Panc1 (cell line): ENCODE data around the gene ADGRV1. TPM values are rescaled to one million over a fixed set of nuclear protein-coding genes. Genes with fewer than 3 reads are reported as not detected.

ENCODE experiments used
- ATAC-seq: fragments of 200-7000 bp; cut with Tn5 transposase; 2 replicates; pipeline ENCODE4 v1.9.1; 2020; ENCODE audit warnings: mild to moderate bottlenecking, moderate library complexity
- BruUV-seq: library from RNA; stranded (reverse); fragments of 400-500 nt; replicated peaks from 2 replicates; lab custom pipeline; 2021; lab: Mats Ljungman, UMichigan
- CTCF ChIA-PET: fragments of 300-600 bp; sonication (Branson Sonifier 250); formaldehyde crosslinking; loops from one replicate; lab custom pipeline; 2022; ENCODE audit warnings: antibody characterized with exemption; lab: Charles Lee
- POLR2A ChIA-PET: fragments of 300-600 bp; sonication (Branson Sonifier 250); formaldehyde crosslinking; loops from one replicate; lab custom pipeline; 2022; ENCODE audit warnings: antibody characterized with exemption; lab: Charles Lee
- DNase-seq: peaks from one replicate; pipeline ENCODE4 v3.0.0-alpha.2; 2010; ENCODE audit warnings: low read depth, low spot score
- H3K27ac ChIP-seq: 2 replicates; pipeline ENCODE4 v1.5.1; 2011; ENCODE audit warnings: mild to moderate bottlenecking, low read length, inconsistent platforms
- H3K27me3 ChIP-seq: fragments of 200-500 bp; sonication (Bioruptor generic); 2 replicates; pipeline ENCODE4 v1.6.0; 2014; ENCODE audit warnings: low read length, inconsistent platforms; ENCODE audit not compliant: control insufficient read depth, insufficient read depth
- H3K36me3 ChIP-seq: fragments of 200-500 bp; sonication (Bioruptor generic); 2 replicates; pipeline ENCODE4 v1.5.1; 2014; ENCODE audit warnings: inconsistent platforms, mild to moderate bottlenecking, low read length, moderate library complexity; ENCODE audit not compliant: control insufficient read depth, insufficient read depth
- H3K4me1 ChIP-seq: 2 replicates; pipeline ENCODE4 v1.5.1; 2011; ENCODE audit warnings: inconsistent platforms, mild to moderate bottlenecking, low read length, moderate library complexity; ENCODE audit not compliant: control insufficient read depth, insufficient read depth
- H3K4me3 ChIP-seq, 2 experiments: 2 replicates each; pipeline ENCODE4 v1.5.1; 2011 to 2012; ENCODE audit warnings: low read depth in 2 of 2, low read length in 2 of 2, mild to moderate bottlenecking in 2 of 2, inconsistent platforms in 1 of 2, moderate library complexity in 1 of 2
- H3K9me3 ChIP-seq: fragments of 200-500 bp; sonication (Bioruptor generic); 2 replicates; pipeline ENCODE4 v1.5.1; 2014; ENCODE audit warnings: low read depth, mild to moderate bottlenecking, inconsistent platforms, low read length, moderate library complexity; ENCODE audit not compliant: control insufficient read depth, insufficient read depth
- CTCF ChIP-seq: fragments of 450-650 bp; IDR thresholded peaks from 2 replicates; pipeline ENCODE4 v1.5.1; 2017; ENCODE audit warnings: mild to moderate bottlenecking
- POLR2AphosphoS5 ChIP-seq: IDR thresholded peaks from 2 replicates; pipeline ENCODE4 v1.6.1; 2012; ENCODE audit warnings: mild to moderate bottlenecking, low read depth, low read length, moderate library complexity
- SIN3A ChIP-seq: IDR thresholded peaks from 2 replicates; pipeline ENCODE4 v1.6.1; 2012; ENCODE audit warnings: low read depth, mild to moderate bottlenecking, low read length, moderate library complexity, borderline replicate concordance; ENCODE audit not compliant: insufficient read depth
- TCF7L2 ChIP-seq: IDR thresholded peaks from 2 replicates; pipeline ENCODE4 v1.6.1; 2011; ENCODE audit warnings: mild to moderate bottlenecking, low read depth, low read length, inconsistent platforms
- in situ Hi-C: cut with HindIII; loops from 2 replicates; pipeline ENCODE4 v1.10.0; 2016; ENCODE audit warnings: low sequenced_read_pairs, low pct_unique_long_range_greater_than_20kb
- intact Hi-C: fragments of 100-400 bp; cut with micrococcal nuclease; formaldehyde crosslinking; loops from one replicate; pipeline ENCODE4 v1.10.0; 2022; ENCODE audit not compliant: unreplicated experiment
- total RNA-seq: library from RNA; stranded (reverse); gene quantifications from one replicate; pipeline ENCODE4 v1.2.1, GENCODE V29; 2021; ENCODE audit not compliant: unreplicated experiment
- TF ChIP-seq, protein P1 (sequence below), 2 experiments: IDR thresholded peaks; 2 replicates each; pipeline ENCODE4 v1.6.1; 2011 to 2012; ENCODE audit warnings: low read depth in 2 of 2, control low read depth in 1 of 2, low read length in 1 of 2, mild to moderate bottlenecking in 1 of 2, moderate library complexity in 1 of 2; ENCODE audit not compliant: insufficient read depth in 1 of 2

Gene ADGRV1
- total RNA-seq, 1 experiment from 2014 or later, result 0.49 TPM

DNA sequence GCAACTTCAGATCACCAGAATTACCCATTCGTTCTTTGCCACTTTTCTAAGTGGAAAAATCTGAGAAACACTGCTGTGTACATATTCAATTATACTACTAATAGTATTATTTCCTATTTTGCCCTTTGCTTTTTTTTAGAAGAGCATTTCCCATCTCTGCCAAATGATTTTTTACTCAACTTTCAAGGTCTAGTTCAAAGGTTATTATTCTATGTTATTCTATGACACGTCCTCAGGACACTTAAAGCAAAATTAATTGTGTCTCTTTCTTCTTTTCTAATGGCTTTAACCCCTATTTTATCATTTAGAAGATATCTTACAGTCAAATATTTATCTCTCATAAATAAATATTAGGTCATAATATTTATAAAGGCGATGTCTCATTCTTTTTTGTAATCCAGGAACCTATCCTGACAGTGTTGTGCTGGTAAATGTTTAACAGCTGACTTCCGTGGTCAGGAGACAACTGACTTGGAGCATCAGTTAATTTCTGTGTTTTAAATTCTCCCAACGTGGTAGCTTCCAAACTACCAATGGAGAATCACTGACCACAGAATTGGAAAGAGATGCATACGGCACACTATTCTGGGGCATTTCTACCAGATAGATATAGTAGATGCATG, 449.3 kb downstream of the ADGRV1 start:
- Histone ChIP-seq H3K27ac (no peak overlapping the region), H3K36me3 (no peaks in the 10 kb centered on the region), H3K27me3 (no peaks in the 10 kb centered on the region), H3K4me3 (no peak overlapping the region), H3K4me1 (no peaks in the 10 kb centered on the region), H3K9me3 (no peaks in the 10 kb centered on the region)
- intact Hi-C loops, result no loop called here
- no peak for DNase-seq
- no TSS peak for BruUV-seq
- ATAC-seq, result no peak
- TF ChIP-seq POLR2AphosphoS5, result no peak
- no peak for TF ChIP-seq TCF7L2
- no peak for TF ChIP-seq SIN3A
- TF ChIP-seq, protein P1, sequence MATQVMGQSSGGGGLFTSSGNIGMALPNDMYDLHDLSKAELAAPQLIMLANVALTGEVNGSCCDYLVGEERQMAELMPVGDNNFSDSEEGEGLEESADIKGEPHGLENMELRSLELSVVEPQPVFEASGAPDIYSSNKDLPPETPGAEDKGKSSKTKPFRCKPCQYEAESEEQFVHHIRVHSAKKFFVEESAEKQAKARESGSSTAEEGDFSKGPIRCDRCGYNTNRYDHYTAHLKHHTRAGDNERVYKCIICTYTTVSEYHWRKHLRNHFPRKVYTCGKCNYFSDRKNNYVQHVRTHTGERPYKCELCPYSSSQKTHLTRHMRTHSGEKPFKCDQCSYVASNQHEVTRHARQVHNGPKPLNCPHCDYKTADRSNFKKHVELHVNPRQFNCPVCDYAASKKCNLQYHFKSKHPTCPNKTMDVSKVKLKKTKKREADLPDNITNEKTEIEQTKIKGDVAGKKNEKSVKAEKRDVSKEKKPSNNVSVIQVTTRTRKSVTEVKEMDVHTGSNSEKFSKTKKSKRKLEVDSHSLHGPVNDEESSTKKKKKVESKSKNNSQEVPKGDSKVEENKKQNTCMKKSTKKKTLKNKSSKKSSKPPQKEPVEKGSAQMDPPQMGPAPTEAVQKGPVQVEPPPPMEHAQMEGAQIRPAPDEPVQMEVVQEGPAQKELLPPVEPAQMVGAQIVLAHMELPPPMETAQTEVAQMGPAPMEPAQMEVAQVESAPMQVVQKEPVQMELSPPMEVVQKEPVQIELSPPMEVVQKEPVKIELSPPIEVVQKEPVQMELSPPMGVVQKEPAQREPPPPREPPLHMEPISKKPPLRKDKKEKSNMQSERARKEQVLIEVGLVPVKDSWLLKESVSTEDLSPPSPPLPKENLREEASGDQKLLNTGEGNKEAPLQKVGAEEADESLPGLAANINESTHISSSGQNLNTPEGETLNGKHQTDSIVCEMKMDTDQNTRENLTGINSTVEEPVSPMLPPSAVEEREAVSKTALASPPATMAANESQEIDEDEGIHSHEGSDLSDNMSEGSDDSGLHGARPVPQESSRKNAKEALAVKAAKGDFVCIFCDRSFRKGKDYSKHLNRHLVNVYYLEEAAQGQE (IDR thresholded peaks at IDR 0.05; ENCODE audit: insufficient read depth in 1 of 2, low read depth in 2 of 2, low read length in 1 of 2), result no peak
- TF ChIP-seq CTCF, result no peak
- CTCF ChIA-PET, result no interaction called here
- in situ Hi-C loops, result no loop called here
- POLR2A ChIA-PET, result no interaction called here

DNA sequence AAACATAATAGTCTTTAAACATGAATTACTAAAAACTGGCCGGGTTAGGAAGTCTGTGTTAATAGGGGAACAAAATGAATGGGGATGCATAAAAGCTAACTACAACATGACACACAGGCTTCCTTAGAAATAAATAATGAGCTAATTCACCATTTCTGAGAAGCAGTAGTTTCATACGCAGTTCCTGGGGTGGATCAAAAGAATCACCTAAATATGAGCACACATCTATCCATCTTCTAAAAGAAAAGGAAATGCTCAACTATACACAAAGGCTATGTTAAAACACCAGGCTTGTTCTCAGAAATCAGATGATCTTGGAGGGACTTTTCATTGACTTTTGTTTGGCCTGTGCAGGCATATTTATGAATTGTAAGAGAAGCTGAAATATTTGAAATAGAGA, 451.5 kb downstream of the ADGRV1 start:
- H3K4me1 ChIP-seq, result no peaks in the 10 kb centered on the region
- H3K4me3 ChIP-seq, result no peak overlapping the region
- ChIA-PET POLR2A (no interaction called here), CTCF (no interaction called here)
- no peak for DNase-seq
- no peak for ATAC-seq
- BruUV-seq, result no TSS peak
- no peaks in the 10 kb centered on the region for H3K9me3 ChIP-seq
- no peak overlapping the region for H3K27ac ChIP-seq
- TF ChIP-seq POLR2AphosphoS5, result no peak
- TF ChIP-seq, protein P1 (IDR thresholded peaks at IDR 0.05; ENCODE audit: insufficient read depth in 1 of 2, low read depth in 2 of 2, low read length in 1 of 2), result no peak
- H3K27me3 ChIP-seq, result no peaks in the 10 kb centered on the region
- intact Hi-C loops (no loop called here), in situ Hi-C loops (no loop called here)
- no peaks in the 10 kb centered on the region for H3K36me3 ChIP-seq
